Panc1 (cell line): ENCODE data around the gene RAB27B. TPM values are rescaled to one million over a fixed set of nuclear protein-coding genes. Genes with fewer than 3 reads are reported as not detected.

ENCODE experiments used
- ATAC-seq: fragments of 200-7000 bp; cut with Tn5 transposase; 2 replicates; pipeline ENCODE4 v1.9.1; 2020; ENCODE audit warnings: mild to moderate bottlenecking, moderate library complexity
- BruUV-seq: library from RNA; stranded (reverse); fragments of 400-500 nt; replicated peaks from 2 replicates; lab custom pipeline; 2021; lab: Mats Ljungman, UMichigan
- CTCF ChIA-PET: fragments of 300-600 bp; sonication (Branson Sonifier 250); formaldehyde crosslinking; loops from one replicate; lab custom pipeline; 2022; ENCODE audit warnings: antibody characterized with exemption; lab: Charles Lee
- POLR2A ChIA-PET: fragments of 300-600 bp; sonication (Branson Sonifier 250); formaldehyde crosslinking; loops from one replicate; lab custom pipeline; 2022; ENCODE audit warnings: antibody characterized with exemption; lab: Charles Lee
- DNase-seq: peaks from one replicate; pipeline ENCODE4 v3.0.0-alpha.2; 2010; ENCODE audit warnings: low read depth, low spot score
- H3K27ac ChIP-seq: 2 replicates; pipeline ENCODE4 v1.5.1; 2011; ENCODE audit warnings: mild to moderate bottlenecking, low read length, inconsistent platforms
- H3K27me3 ChIP-seq: fragments of 200-500 bp; sonication (Bioruptor generic); 2 replicates; pipeline ENCODE4 v1.6.0; 2014; ENCODE audit warnings: low read length, inconsistent platforms; ENCODE audit not compliant: control insufficient read depth, insufficient read depth
- H3K36me3 ChIP-seq: fragments of 200-500 bp; sonication (Bioruptor generic); 2 replicates; pipeline ENCODE4 v1.5.1; 2014; ENCODE audit warnings: inconsistent platforms, mild to moderate bottlenecking, low read length, moderate library complexity; ENCODE audit not compliant: control insufficient read depth, insufficient read depth
- H3K4me1 ChIP-seq: 2 replicates; pipeline ENCODE4 v1.5.1; 2011; ENCODE audit warnings: inconsistent platforms, mild to moderate bottlenecking, low read length, moderate library complexity; ENCODE audit not compliant: control insufficient read depth, insufficient read depth
- H3K4me3 ChIP-seq, 2 experiments: 2 replicates each; pipeline ENCODE4 v1.5.1; 2011 to 2012; ENCODE audit warnings: low read depth in 2 of 2, low read length in 2 of 2, mild to moderate bottlenecking in 2 of 2, inconsistent platforms in 1 of 2, moderate library complexity in 1 of 2
- H3K9me3 ChIP-seq: fragments of 200-500 bp; sonication (Bioruptor generic); 2 replicates; pipeline ENCODE4 v1.5.1; 2014; ENCODE audit warnings: low read depth, mild to moderate bottlenecking, inconsistent platforms, low read length, moderate library complexity; ENCODE audit not compliant: control insufficient read depth, insufficient read depth
- POLR2AphosphoS5 ChIP-seq: IDR thresholded peaks from 2 replicates; pipeline ENCODE4 v1.6.1; 2012; ENCODE audit warnings: mild to moderate bottlenecking, low read depth, low read length, moderate library complexity
- SIN3A ChIP-seq: IDR thresholded peaks from 2 replicates; pipeline ENCODE4 v1.6.1; 2012; ENCODE audit warnings: low read depth, mild to moderate bottlenecking, low read length, moderate library complexity, borderline replicate concordance; ENCODE audit not compliant: insufficient read depth
- TCF7L2 ChIP-seq: IDR thresholded peaks from 2 replicates; pipeline ENCODE4 v1.6.1; 2011; ENCODE audit warnings: mild to moderate bottlenecking, low read depth, low read length, inconsistent platforms
- in situ Hi-C: cut with HindIII; loops from 2 replicates; pipeline ENCODE4 v1.10.0; 2016; ENCODE audit warnings: low sequenced_read_pairs, low pct_unique_long_range_greater_than_20kb
- intact Hi-C: fragments of 100-400 bp; cut with micrococcal nuclease; formaldehyde crosslinking; loops from one replicate; pipeline ENCODE4 v1.10.0; 2022; ENCODE audit not compliant: unreplicated experiment
- total RNA-seq: library from RNA; stranded (reverse); gene quantifications from one replicate; pipeline ENCODE4 v1.2.1, GENCODE V29; 2021; ENCODE audit not compliant: unreplicated experiment
- TF ChIP-seq, protein P1 (sequence below), 2 experiments: IDR thresholded peaks; 2 replicates each; pipeline ENCODE4 v1.6.1; 2011 to 2012; ENCODE audit warnings: low read depth in 2 of 2, control low read depth in 1 of 2, low read length in 1 of 2, mild to moderate bottlenecking in 1 of 2, moderate library complexity in 1 of 2; ENCODE audit not compliant: insufficient read depth in 1 of 2
- TF ChIP-seq, protein P2 (sequence below): fragments of 450-650 bp; IDR thresholded peaks from 2 replicates; pipeline ENCODE4 v1.5.1; 2017; ENCODE audit warnings: mild to moderate bottlenecking

RAB27B gene
- total RNA-seq, 1 experiment from 2014 or later: 3.9 TPM

DNA sequence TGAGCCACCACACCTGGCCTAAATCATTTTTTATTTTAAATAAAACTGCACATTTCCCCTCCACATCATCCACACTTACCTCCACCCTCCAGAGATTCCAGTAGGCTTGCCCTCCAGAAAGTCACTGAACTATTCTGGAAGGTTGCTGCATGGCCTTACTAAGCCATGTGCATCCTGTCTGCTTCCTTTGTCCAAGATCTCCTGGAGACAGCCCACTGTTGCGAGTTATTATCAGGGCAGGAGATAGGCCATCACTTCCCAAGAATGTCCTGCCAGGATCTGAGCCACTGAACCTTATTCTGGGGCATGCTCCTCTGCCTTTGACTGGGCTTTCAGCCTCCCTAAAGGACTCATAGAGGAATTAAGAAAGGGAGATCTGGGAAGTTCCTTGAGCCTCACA is 104.2 kb downstream of the RAB27B start:
- DNase-seq: no peak
- ChIA-PET POLR2A (no interaction called here), CTCF (no interaction called here)
- Histone ChIP-seq H3K27ac (no peak overlapping the region), H3K27me3 (no peaks in the 10 kb centered on the region), H3K9me3 (no peaks in the 10 kb centered on the region), H3K4me3 (no peak overlapping the region), H3K36me3 (no peaks in the 10 kb centered on the region), H3K4me1 (no peaks in the 10 kb centered on the region)
- ATAC-seq: no peak
- in situ Hi-C loops (no loop called here), intact Hi-C loops (no loop called here)
- TF ChIP-seq, protein P1, sequence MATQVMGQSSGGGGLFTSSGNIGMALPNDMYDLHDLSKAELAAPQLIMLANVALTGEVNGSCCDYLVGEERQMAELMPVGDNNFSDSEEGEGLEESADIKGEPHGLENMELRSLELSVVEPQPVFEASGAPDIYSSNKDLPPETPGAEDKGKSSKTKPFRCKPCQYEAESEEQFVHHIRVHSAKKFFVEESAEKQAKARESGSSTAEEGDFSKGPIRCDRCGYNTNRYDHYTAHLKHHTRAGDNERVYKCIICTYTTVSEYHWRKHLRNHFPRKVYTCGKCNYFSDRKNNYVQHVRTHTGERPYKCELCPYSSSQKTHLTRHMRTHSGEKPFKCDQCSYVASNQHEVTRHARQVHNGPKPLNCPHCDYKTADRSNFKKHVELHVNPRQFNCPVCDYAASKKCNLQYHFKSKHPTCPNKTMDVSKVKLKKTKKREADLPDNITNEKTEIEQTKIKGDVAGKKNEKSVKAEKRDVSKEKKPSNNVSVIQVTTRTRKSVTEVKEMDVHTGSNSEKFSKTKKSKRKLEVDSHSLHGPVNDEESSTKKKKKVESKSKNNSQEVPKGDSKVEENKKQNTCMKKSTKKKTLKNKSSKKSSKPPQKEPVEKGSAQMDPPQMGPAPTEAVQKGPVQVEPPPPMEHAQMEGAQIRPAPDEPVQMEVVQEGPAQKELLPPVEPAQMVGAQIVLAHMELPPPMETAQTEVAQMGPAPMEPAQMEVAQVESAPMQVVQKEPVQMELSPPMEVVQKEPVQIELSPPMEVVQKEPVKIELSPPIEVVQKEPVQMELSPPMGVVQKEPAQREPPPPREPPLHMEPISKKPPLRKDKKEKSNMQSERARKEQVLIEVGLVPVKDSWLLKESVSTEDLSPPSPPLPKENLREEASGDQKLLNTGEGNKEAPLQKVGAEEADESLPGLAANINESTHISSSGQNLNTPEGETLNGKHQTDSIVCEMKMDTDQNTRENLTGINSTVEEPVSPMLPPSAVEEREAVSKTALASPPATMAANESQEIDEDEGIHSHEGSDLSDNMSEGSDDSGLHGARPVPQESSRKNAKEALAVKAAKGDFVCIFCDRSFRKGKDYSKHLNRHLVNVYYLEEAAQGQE (IDR thresholded peaks at IDR 0.05; ENCODE audit: insufficient read depth in 1 of 2, low read depth in 2 of 2, low read length in 1 of 2): no peak
- TF ChIP-seq POLR2AphosphoS5 (no peak), SIN3A (no peak), TCF7L2 (no peak)
- TF ChIP-seq, protein P2, sequence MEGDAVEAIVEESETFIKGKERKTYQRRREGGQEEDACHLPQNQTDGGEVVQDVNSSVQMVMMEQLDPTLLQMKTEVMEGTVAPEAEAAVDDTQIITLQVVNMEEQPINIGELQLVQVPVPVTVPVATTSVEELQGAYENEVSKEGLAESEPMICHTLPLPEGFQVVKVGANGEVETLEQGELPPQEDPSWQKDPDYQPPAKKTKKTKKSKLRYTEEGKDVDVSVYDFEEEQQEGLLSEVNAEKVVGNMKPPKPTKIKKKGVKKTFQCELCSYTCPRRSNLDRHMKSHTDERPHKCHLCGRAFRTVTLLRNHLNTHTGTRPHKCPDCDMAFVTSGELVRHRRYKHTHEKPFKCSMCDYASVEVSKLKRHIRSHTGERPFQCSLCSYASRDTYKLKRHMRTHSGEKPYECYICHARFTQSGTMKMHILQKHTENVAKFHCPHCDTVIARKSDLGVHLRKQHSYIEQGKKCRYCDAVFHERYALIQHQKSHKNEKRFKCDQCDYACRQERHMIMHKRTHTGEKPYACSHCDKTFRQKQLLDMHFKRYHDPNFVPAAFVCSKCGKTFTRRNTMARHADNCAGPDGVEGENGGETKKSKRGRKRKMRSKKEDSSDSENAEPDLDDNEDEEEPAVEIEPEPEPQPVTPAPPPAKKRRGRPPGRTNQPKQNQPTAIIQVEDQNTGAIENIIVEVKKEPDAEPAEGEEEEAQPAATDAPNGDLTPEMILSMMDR: no peak
- no TSS peak for BruUV-seq

DNA sequence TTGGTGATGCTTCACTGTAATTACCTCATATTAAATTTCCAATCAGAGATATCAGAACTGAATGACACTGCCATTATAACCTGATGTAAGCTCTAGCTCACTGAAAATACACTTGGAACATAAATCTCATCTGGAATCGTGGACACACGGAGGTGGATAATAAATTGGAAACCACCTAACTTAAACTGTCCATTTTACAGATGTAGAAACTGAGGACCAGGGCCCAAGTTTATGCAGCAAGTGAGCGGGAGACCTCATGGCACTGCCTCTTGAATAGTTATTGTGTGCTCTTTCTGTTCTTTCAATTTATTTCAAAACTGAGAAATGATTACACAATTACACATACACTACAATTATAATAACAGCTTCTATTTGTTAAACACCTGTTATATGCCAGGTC is 110.2 kb downstream of the RAB27B start:
- BruUV-seq: no TSS peak
- no peak overlapping the region for H3K27ac ChIP-seq
- no peak overlapping the region for H3K4me3 ChIP-seq
- H3K27me3 ChIP-seq: no peaks in the 10 kb centered on the region
- no peak for DNase-seq
- H3K4me1 ChIP-seq: no peaks in the 10 kb centered on the region
- no peak for ATAC-seq
- TF ChIP-seq, protein P2: no peak
- TF ChIP-seq TCF7L2 (no peak), POLR2AphosphoS5 (no peak), SIN3A (no peak)
- TF ChIP-seq, protein P1 (IDR thresholded peaks at IDR 0.05; ENCODE audit: insufficient read depth in 1 of 2, low read depth in 2 of 2, low read length in 1 of 2): no peak
- no peaks in the 10 kb centered on the region for H3K9me3 ChIP-seq
- ChIA-PET CTCF (no interaction called here), POLR2A (no interaction called here)
- intact Hi-C loops (no loop called here), in situ Hi-C loops (no loop called here)
- no peaks in the 10 kb centered on the region for H3K36me3 ChIP-seq
